Measurements from ENCODE around the gene ZNF189.
A peak's percentile ranks its signal among the peaks of the same experiment; 100 is the strongest.
"Not testable (repeated sequence)": the region's sequence is repeated elsewhere in the genome, so short reads cannot be mapped to it uniquely, and the experiment has no call there.

ZNF189 gene

GRCh38 chr9:101381118-101381517, 17.5 kb upstream of the ZNF189 start:
- no peak for DNase-seq

- no peak for DNase-seq
These were observed 16.8 kb upstream of the ZNF189 start for GRCh38 chr9:101381833-101382342.

GRCh38 chr9:101383361-101383760, 15.3 kb upstream of the ZNF189 start:
- DNase-seq: no peak

GRCh38 chr9:101384873-101385536, 13.6 kb upstream of the ZNF189 start, which contains the start of gene BAAT:
TSS of gene BAAT (minus strand) at chr9:101385006. CDS start at chr9:101371404, 13,602 bp downstream.
- not testable (repeated sequence) for DNase-seq

- peak; percentile 48 for DNase-seq
These were observed 10.7 kb upstream of the ZNF189 start for GRCh38 chr9:101387871-101388506.

- DNase-seq: no peak
These were observed 10.1 kb upstream of the ZNF189 start for GRCh38 chr9:101388507-101388993.

GRCh38 chr9:101393135-101393534, 5.5 kb upstream of the ZNF189 start:
- DNase-seq: no peak

GRCh38 chr9:101394687-101395086, 4.0 kb upstream of the ZNF189 start:
- no peak for DNase-seq

- no peak for DNase-seq
These were observed 944 bp upstream of the ZNF189 start for GRCh38 chr9:101397746-101398067.

GRCh38 chr9:101398930-101399642, 435 bp downstream of the ZNF189 start:
- DNase-seq: no peak

- no peak for DNase-seq
These were observed 956 bp downstream of the ZNF189 start for GRCh38 chr9:101399643-101399970.

GRCh38 chr9:101400120-101400519, 1.5 kb downstream of the ZNF189 start:
- no peak for DNase-seq

GRCh38 chr9:101403516-101404285, 5.0 kb downstream of the ZNF189 start:
- DNase-seq: no peak

GRCh38 chr9:101408374-101409078, 9.9 kb downstream of the ZNF189 start:
- DNase-seq: no peak

GRCh38 chr9:101409079-101409477, 10.4 kb downstream of the ZNF189 start:
- DNase-seq: no peak

GRCh38 chr9:101414839-101415238, 16.2 kb downstream of the ZNF189 start:
- DNase-seq: no peak

- DNase-seq: no peak
These were observed 16.9 kb downstream of the ZNF189 start for GRCh38 chr9:101415578-101415977.

GRCh38 chr9:101417389-101417788, 18.7 kb downstream of the ZNF189 start:
- no peak for DNase-seq

- no peak for DNase-seq
These were observed 19.3 kb downstream of the ZNF189 start for GRCh38 chr9:101417977-101418376.

- no peak for DNase-seq
These were observed 20.1 kb downstream of the ZNF189 start for GRCh38 chr9:101418518-101419430.

GRCh38 chr9:101419863-101420262, 21.2 kb downstream of the ZNF189 start:
- no peak for DNase-seq
